GM21447 (cell line): ENCODE measurements around the gene NACAD.

Experiments
- ATAC-seq: cut with Tn5 transposase; IDR thresholded peaks from one replicate; pipeline ENCODE4 v1.9.1; 2021; ENCODE audit not compliant: unreplicated experiment

NACAD gene

GRCh38 chr7:45075871-45076796 is 12.6 kb downstream of the NACAD start:
- no peak for ATAC-seq

DNA sequence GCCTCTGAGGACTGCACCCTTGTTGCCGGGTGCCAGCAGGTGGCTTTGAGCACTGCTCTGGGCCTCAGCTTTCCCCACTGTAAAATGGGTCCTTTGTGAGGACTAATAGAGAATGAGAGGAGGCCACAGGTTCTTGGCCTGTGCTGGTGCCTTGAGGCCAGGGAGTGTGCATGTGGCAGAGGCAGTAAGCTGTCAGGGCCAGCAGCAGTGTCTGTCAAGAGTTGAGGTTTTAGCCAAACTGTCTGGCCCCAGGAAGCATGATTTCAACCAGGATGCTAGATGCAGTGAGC is 13.5 kb downstream of the NACAD start:
- ATAC-seq: no peak

- ATAC-seq: no peak
Measured at GRCh38 chr7:45074528-45075354, 14.0 kb downstream of the NACAD start.

GRCh38 chr7:45073786-45074527 is 14.8 kb downstream of the NACAD start:
- no peak for ATAC-seq

GRCh38 chr7:45073031-45073785 is 15.6 kb downstream of the NACAD start:
- ATAC-seq: no peak

- ATAC-seq: no peak
Measured at GRCh38 chr7:45072131-45073030, 16.4 kb downstream of the NACAD start.

GRCh38 chr7:45071528-45071927 is 17.2 kb downstream of the NACAD start:
- ATAC-seq: no peak

DNA sequence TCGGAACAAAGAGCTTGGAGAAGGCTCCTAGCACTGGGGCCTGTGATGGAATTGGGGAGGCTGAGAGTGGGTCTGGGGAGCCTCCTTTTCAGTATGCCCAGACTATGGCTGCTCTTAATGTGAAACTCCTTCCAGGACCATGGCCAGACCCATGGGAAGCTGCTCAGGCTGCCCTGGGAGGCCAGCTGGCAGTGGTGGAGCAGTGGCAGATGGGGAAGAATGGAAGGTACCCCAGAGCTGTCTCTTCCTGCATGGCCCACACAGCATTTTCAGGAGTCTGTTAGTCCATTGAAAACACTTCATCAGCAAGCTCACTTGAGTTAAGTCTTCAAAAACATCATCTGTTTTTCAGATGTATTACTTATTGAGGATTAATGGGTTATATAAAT is 18.5 kb downstream of the NACAD start:
- no peak for ATAC-seq

DNA sequence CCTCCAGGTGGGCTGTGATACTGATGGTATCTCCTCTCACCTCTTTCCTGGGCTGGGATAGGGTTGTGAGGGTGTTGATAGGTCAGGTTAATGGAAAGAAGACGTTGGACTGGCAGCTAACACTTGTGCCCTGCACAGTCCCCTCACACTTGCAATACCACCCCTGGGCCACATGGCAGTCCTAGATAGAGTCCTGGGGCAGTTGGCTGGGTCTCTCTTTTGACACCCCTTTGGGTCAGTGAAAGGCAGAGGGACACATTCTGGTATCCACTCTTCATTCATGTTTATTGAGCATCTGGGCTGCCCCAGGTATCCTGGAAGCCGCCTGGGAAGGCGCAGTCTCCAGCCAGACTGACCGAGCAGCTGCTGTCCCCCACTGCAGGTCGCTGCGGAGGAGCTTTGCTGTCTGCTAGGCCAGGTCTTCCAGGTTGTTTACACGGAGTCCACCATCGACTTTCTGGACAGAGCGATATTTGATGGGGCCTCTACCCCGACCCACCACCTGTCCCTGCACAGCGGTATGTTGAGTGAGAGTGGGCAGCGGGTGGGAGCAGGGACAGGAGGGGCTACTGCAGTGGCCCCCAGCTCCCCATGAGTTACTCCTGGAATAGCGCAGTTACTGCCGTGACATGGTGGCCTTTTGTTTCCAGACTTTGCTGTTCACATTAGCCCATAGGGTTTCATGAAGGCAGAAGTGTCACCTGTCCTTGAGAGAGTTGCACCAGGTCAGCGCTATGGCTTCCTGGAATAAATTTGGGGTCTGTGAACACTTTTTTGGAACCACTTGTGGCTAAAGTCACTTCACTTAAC is 19.1 kb downstream of the NACAD start:
- ATAC-seq: no peak

- no peak for ATAC-seq
Measured at GRCh38 chr7:45068236-45069023, 20.3 kb downstream of the NACAD start.

DNA sequence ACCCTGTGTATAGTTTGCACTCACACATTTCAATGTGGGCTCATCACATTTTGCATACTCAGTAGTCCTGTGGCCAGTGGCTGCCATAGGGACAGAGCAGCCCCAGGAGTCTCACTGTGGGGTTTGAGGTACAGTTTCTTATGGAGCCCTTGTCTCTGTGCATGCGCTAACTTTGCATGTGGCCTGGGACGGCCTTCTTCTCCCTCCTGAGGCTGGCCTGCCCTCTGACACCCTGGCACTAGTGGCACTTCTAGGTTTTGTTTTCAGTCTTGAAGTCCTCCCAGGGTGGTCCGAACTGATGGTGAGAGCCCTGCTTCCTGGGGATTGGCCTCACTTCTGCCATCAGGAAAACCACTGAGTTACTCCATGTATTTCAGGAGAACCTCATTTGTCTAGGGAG is 21.2 kb downstream of the NACAD start:
- ATAC-seq: no peak

DNA sequence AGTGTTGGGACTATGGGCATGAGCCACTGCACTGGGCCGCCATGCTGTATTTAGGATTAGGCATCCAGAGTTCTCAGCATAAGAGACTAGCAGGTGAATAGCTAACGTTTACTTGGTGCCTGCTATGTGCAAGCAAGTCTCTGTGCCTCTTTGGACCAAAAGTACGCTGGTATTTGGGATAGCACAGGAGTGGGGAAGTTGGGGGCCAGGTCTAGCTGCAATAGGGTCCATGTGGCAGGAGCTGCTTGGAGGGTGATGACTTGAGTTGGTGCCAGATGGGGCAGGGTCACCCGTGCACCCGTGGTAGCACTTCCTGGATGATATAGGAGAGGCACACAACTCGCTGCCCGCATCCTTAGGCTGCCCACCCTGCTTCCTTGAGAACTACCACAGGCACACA is 22.4 kb downstream of the NACAD start:
- no peak for ATAC-seq

GRCh38 chr7:45065031-45065995 is 23.5 kb downstream of the NACAD start:
- no peak for ATAC-seq

- ATAC-seq: no peak
Measured at GRCh38 chr7:45064047-45064725, 24.6 kb downstream of the NACAD start.

GRCh38 chr7:45061806-45062425 is 26.9 kb downstream of the NACAD start:
- no peak for ATAC-seq

DNA sequence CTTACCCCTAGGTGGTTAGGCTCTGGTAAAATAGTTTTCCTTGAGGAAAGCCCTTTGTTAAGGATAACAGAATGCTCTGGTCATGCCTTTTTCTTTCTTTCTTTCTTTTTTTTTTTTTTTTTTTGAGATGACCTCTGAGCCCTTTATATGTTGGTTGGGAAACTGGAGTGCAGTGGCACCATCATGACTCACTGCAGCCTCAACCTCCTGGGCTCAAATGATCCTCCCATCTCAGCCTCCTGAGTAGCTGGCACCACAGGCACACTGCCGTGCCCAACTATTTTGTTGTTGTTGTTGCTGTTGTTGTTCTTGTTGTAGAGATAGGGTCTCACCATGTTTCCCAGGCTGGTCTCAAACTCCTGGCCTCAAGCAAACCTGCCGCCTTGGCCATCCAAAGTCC is 27.4 kb downstream of the NACAD start:
- ATAC-seq: no peak
